SK-N-SH (cell line): ENCODE measurements around the gene ARHGAP15. TPM values are rescaled to one million over a fixed set of nuclear protein-coding genes. Genes with fewer than 3 reads are reported as not detected.

Experiments
- CTCF ChIA-PET: fragments of 300-600, 350-600 bp; formaldehyde crosslinking; extraction: SDS; loops from one replicate; lab custom pipeline; 2021; lab: Yijun Ruan, JAX
- POLR2A ChIA-PET: fragments of 350-600 bp; sonication (Branson Sonifier 250); formaldehyde crosslinking; extraction: SDS; loops from one replicate; lab custom pipeline; 2020; ENCODE audit warnings: antibody characterized with exemption, inconsistent platforms; lab: Yijun Ruan, JAX
- DNase-seq: peaks from one replicate; pipeline ENCODE4 v3.0.0; 2012
- H2AFZ ChIP-seq: fragments of 200-600 bp; sonication (generic); 2 replicates; pipeline ENCODE4 v1.8.1; 2016; ENCODE audit warnings: antibody characterized with exemption, mild to moderate bottlenecking, low read depth
- H3F3A ChIP-seq: fragments of 200-600 bp; sonication (generic); replicated peaks from 2 replicates; pipeline ENCODE3; 2016; ENCODE audit warnings: antibody characterized with exemption, mild to moderate bottlenecking; ENCODE audit not compliant: insufficient read depth
- H3K27ac ChIP-seq, 2 experiments: fragments of 200-500 bp in 1 of 2; fragments of 200-600 bp in 1 of 2; sonication (Bioruptor generic) in 1 of 2; sonication (generic), shearing (Covaris generic) in 1 of 2; 2 replicates each; pipeline versions ENCODE4 v1.5.1 to v1.6.1; 2014 to 2016; ENCODE audit warnings: low read depth in 2 of 2, inconsistent platforms in 1 of 2, low read length in 1 of 2, mild to moderate bottlenecking in 1 of 2, mixed read lengths in 1 of 2
- H3K27me3 ChIP-seq: fragments of 200-600 bp; sonication (generic), shearing (Covaris generic); 2 replicates; pipeline ENCODE4 v1.6.1; 2016; ENCODE audit warnings: mixed run types; ENCODE audit not compliant: insufficient read depth
- H3K36me3 ChIP-seq, 2 experiments: fragments of 200-500 bp in 1 of 2; fragments of 200-600 bp in 1 of 2; sonication (Bioruptor generic) in 1 of 2; sonication (generic) in 1 of 2; replicated peaks in 1 of 2; 2 replicates each; pipeline versions ENCODE3 to v1.5.1; 2014 to 2016; ENCODE audit warnings: low read length in 1 of 2, mild to moderate bottlenecking in 1 of 2; ENCODE audit not compliant: insufficient read depth in 2 of 2, control insufficient read depth in 1 of 2
- H3K4me1 ChIP-seq, 2 experiments: fragments of 200-500 bp in 1 of 2; fragments of 200-600 bp in 1 of 2; sonication (Bioruptor generic) in 1 of 2; sonication (generic), shearing (Covaris generic) in 1 of 2; 2 replicates each; pipeline versions ENCODE4 v1.5.1 to v1.6.1; 2014 to 2016; ENCODE audit warnings: low read depth in 1 of 2, low read length in 1 of 2, mixed run types in 1 of 2; ENCODE audit not compliant: insufficient read depth in 2 of 2, control insufficient read depth in 1 of 2
- H3K4me2 ChIP-seq: fragments of 200-600 bp; sonication (generic), shearing (Covaris generic); 2 replicates; pipeline ENCODE4 v1.6.1; 2017; ENCODE audit warnings: mixed run types
- H3K4me3 ChIP-seq, 2 experiments: fragments of 200-500 bp in 1 of 2; fragments of 200-600 bp in 1 of 2; sonication (Bioruptor generic) in 1 of 2; sonication (generic), shearing (Covaris generic) in 1 of 2; 2 replicates each; pipeline versions ENCODE4 v1.5.1 to v1.8.1; 2014 to 2016; ENCODE audit warnings: low read depth in 2 of 2, inconsistent platforms in 1 of 2, low read length in 1 of 2, mild to moderate bottlenecking in 1 of 2, mixed read lengths in 1 of 2, moderate library complexity in 1 of 2
- H3K79me2 ChIP-seq: fragments of 200-600 bp; sonication (generic); 2 replicates; pipeline ENCODE4 v1.8.1; 2017; ENCODE audit warnings: mild to moderate bottlenecking; ENCODE audit not compliant: insufficient read depth
- H3K9ac ChIP-seq: fragments of 200-600 bp; sonication (generic); 2 replicates; pipeline ENCODE4 v1.6.1; 2017; ENCODE audit warnings: mixed run types
- H3K9me2 ChIP-seq: fragments of 200-600 bp; sonication (generic); 2 replicates; pipeline ENCODE4 v1.6.1; 2017; ENCODE audit warnings: mixed run types
- H3K9me3 ChIP-seq: fragments of 200-600 bp; sonication (generic); 2 replicates; pipeline ENCODE4 v1.6.1; 2017; ENCODE audit warnings: mixed run types, mild to moderate bottlenecking, moderate library complexity
- H4K20me1 ChIP-seq: fragments of 200-600 bp; sonication (generic); 2 replicates; pipeline ENCODE4 v1.6.1; 2017; ENCODE audit warnings: mild to moderate bottlenecking, mixed run types; ENCODE audit not compliant: insufficient read depth
- EZH2phosphoT487 ChIP-seq: fragments of 200-600 bp; sonication (generic); IDR thresholded peaks from 2 replicates; pipeline ENCODE4 v1.6.1; 2017; ENCODE audit warnings: low read depth, mixed run types, mild to moderate bottlenecking, antibody characterized with exemption, moderate library complexity, borderline replicate concordance
- FOXJ3 ChIP-seq: sonication (generic); formaldehyde crosslinking; IDR thresholded peaks from 2 replicates; pipeline ENCODE4 v1.5.1; 2020; ENCODE audit warnings: mild to moderate bottlenecking, missing genetic modification reagents
- GATA2 ChIP-seq: sonication (generic); formaldehyde crosslinking; IDR thresholded peaks from 2 replicates; pipeline ENCODE4 v1.5.0; 2020; ENCODE audit warnings: mild to moderate bottlenecking, missing genetic modification reagents
- JUND ChIP-seq: IDR thresholded peaks from 2 replicates; pipeline ENCODE4 v1.4.0; 2012
- POLR2AphosphoS5 ChIP-seq: IDR thresholded peaks from 2 replicates; pipeline ENCODE4 v1.6.1; 2012; ENCODE audit warnings: low read depth, low read length
- RCOR1 ChIP-seq: fragments of 150-350 bp; IDR thresholded peaks from 2 replicates; pipeline ENCODE4 v1.6.1; 2017; ENCODE audit warnings: antibody characterized with exemption, low read length
- RXRA ChIP-seq: IDR thresholded peaks from 2 replicates; pipeline ENCODE4 v1.4.0; 2012; ENCODE audit warnings: low read depth, mild to moderate bottlenecking, borderline replicate concordance
- TAF1 ChIP-seq: IDR thresholded peaks from 2 replicates; pipeline ENCODE4 v1.6.1; 2012; ENCODE audit warnings: low read depth, mild to moderate bottlenecking, low read length, moderate library complexity, borderline replicate concordance
- TEAD4 ChIP-seq: IDR thresholded peaks from 2 replicates; pipeline ENCODE4 v1.4.0; 2012; ENCODE audit warnings: mild to moderate bottlenecking, borderline replicate concordance; ENCODE audit not compliant: insufficient read depth
- USF1 ChIP-seq: IDR thresholded peaks from 2 replicates; pipeline ENCODE4 v1.4.0; 2012; ENCODE audit warnings: low read depth, borderline replicate concordance
- YY1 ChIP-seq: IDR thresholded peaks from 2 replicates; pipeline ENCODE4 v1.4.0; 2012; ENCODE audit warnings: low read depth, mild to moderate bottlenecking
- WGBS: methylation state at CpG from one replicate; pipeline ENCODE4 v1.1.6; 2017; ENCODE audit warnings: low lambda C conversion rate; 5-methylcytosine and 5-hydroxymethylcytosine counted together
- polyA plus RNA-seq, 3 experiments: library from polyadenylated mRNA; depleted of rRNA; stranded (reverse); fragments of >200 nt; gene quantifications; 2 replicates each; pipeline ENCODE4 v1.2.3, GENCODE V29; 2012

Gene ARHGAP15
- polyA plus RNA-seq, 1 of the 3 experiments (the other 2 are of a cell fraction): not detected

GRCh38 chr2:143176606-143177005 is 47.4 kb downstream of the ARHGAP15 start:
- Histone ChIP-seq H3K36me3 (no peaks in the 10 kb centered on the region), H4K20me1 (no peaks in the 10 kb centered on the region), H3K4me3 (no peak overlapping the region), H3K27ac (no peak overlapping the region), H3K4me1 (no peaks in the 10 kb centered on the region), H3F3A (no peaks in the 10 kb centered on the region), H2AFZ (no peak overlapping the region), H3K9me2 (no peaks in the 10 kb centered on the region), H3K9ac (no peak overlapping the region), H3K27me3 (no peaks in the 10 kb centered on the region), H3K9me3 (no peaks in the 10 kb centered on the region), H3K79me2 (no peaks in the 10 kb centered on the region), H3K4me2 (no peak overlapping the region)
- 22% methylated on average over 3 of the region's 3 CpGs for WGBS
- TF ChIP-seq POLR2AphosphoS5: no peak
- no peak for TF ChIP-seq TAF1
- TF ChIP-seq RCOR1: no peak
- no peak for TF ChIP-seq USF1
- POLR2A ChIA-PET: no interaction called here
- no peak for DNase-seq
- CTCF ChIA-PET: interaction anchor here (1.0 kb wide), 1 partner anchor 14 kb away, joined by 5 read pairs; no protein-coding TSS in a partner anchor

GRCh38 chr2:143177096-143177786 is 48.0 kb downstream of the ARHGAP15 start:
- Histone ChIP-seq H3K27ac (no peak overlapping the region), H3K9ac (no peak overlapping the region), H2AFZ (no peak overlapping the region; the same call in 1 of the 2 replicates), H3K27me3 (no peaks in the 10 kb centered on the region), H3K9me2 (no peaks in the 10 kb centered on the region), H3K4me2 (no peak overlapping the region), H3F3A (no peaks in the 10 kb centered on the region), H3K4me3 (no peak overlapping the region; a peak in 1 of 4 replicates), H3K4me1 (no peaks in the 10 kb centered on the region), H3K36me3 (no peaks in the 10 kb centered on the region), H3K9me3 (no peaks in the 10 kb centered on the region), H4K20me1 (no peaks in the 10 kb centered on the region), H3K79me2 (no peaks in the 10 kb centered on the region)
- no peak for TF ChIP-seq GATA2 (CRISPR knock-in tag)
- no peak for TF ChIP-seq RXRA
- no peak for TF ChIP-seq YY1
- TF ChIP-seq FOXJ3 (CRISPR knock-in tag): no peak
- DNase-seq: no peak
- CTCF ChIA-PET: no interaction called here
- 56% methylated on average over 5 of the region's 5 CpGs for whole genome bisulfite sequencing
- POLR2A ChIA-PET: no interaction called here

GRCh38 chr2:143181494-143181893 is 52.3 kb downstream of the ARHGAP15 start:
- no peak for DNase-seq
- Histone ChIP-seq H3K27me3 (no peaks in the 10 kb centered on the region), H4K20me1 (no peaks in the 10 kb centered on the region), H3K4me1 (no peaks in the 10 kb centered on the region), H3K9me2 (no peaks in the 10 kb centered on the region), H3K27ac (no peak overlapping the region), H3F3A (no peaks in the 10 kb centered on the region), H3K4me2 (no peak overlapping the region), H3K4me3 (no peak overlapping the region), H3K9ac (no peak overlapping the region), H2AFZ (no peak overlapping the region), H3K36me3 (no peaks in the 10 kb centered on the region), H3K79me2 (no peaks in the 10 kb centered on the region), H3K9me3 (no peaks in the 10 kb centered on the region)
- CTCF ChIA-PET: interaction anchor here (0.7 kb wide), 1 partner anchor 41 kb away, joined by 4 read pairs; no protein-coding TSS in a partner anchor
- POLR2A ChIA-PET: no interaction called here
- no peak for TF ChIP-seq EZH2phosphoT487
- no peak for TF ChIP-seq RCOR1
- no peak for TF ChIP-seq JUND
- no peak for TF ChIP-seq TEAD4
